ENCODE measurements around the gene PRKCH.

Gene PRKCH

GRCh38 chr14:61341275-61342206 lies 20.2 kb downstream of the PRKCH start:
- TF ChIP-seq CTCF (IDR thresholded peaks at IDR 0.05; ENCODE audit: insufficient read depth, low read depth, low read length, missing control alignments): no peak
- DNase-seq (ENCODE audit: low read depth): peak; percentile 69
- H3K4me3 ChIP-seq (ENCODE audit: low read length): no peak overlapping the region

GRCh38 chr14:61342486-61342885 lies 21.1 kb downstream of the PRKCH start:
- no peak for TF ChIP-seq CTCF (IDR thresholded peaks at IDR 0.05; ENCODE audit: insufficient read depth, low read depth, low read length, missing control alignments)
- DNase-seq (ENCODE audit: low read depth): no peak
- H3K4me3 ChIP-seq (ENCODE audit: low read length): no peak overlapping the region

DNA sequence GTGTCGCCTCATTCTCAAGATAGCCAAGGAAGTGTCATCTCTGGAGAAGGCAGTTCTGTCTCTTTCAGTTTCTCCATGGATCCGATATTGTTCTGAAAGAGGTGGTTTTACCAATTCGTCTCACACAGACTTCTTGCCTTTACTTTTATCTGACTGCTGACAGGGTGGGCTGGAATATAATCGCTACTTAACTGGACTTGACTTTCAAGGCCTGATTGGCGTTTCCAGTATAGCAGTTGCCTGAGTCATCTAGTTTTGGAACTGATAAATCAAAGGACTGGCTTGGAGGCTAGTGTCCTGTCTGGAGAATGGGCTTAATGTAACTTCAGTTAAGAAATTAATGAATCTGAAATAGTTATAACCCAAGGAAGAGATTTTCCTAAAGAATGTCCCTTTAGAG lies 21.6 kb downstream of the PRKCH start:
- DNase-seq (ENCODE audit: low read depth): no peak
- TF ChIP-seq CTCF (IDR thresholded peaks at IDR 0.05; ENCODE audit: insufficient read depth, low read depth, low read length, missing control alignments): no peak
- no peak overlapping the region for H3K4me3 ChIP-seq (ENCODE audit: low read length)

- no peak for TF ChIP-seq CTCF (IDR thresholded peaks at IDR 0.05; ENCODE audit: insufficient read depth, low read depth, low read length, missing control alignments)
- H3K4me3 ChIP-seq (ENCODE audit: low read length): no peak overlapping the region
- DNase-seq (ENCODE audit: low read depth): peak; percentile 42
Measured at GRCh38 chr14:61343471-61343870, 22.1 kb downstream of the PRKCH start.

DNA sequence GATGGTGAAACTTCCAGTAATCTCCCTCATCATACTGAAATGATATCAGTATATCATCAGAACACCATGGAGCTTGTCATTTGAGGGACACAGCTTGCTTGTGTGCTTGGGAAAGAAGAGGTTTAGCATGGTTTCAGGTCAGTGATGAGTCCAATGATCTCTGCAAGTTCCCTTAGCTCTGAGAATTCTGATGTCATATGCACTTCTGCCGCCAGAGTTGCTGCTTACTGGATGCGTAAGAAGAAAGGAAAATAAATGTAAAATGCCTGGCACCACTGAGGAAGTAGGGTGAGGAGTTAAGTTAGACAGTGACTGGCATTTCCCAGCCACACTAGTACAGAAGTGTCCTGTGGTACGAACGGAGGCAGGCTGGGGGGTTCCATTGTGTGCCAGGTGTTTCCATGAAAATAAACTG lies 22.6 kb downstream of the PRKCH start:
- TF ChIP-seq CTCF (IDR thresholded peaks at IDR 0.05; ENCODE audit: insufficient read depth, low read depth, low read length, missing control alignments): no peak
- H3K4me3 ChIP-seq (ENCODE audit: low read length): no peak overlapping the region
- DNase-seq (ENCODE audit: low read depth): no peak

GRCh38 chr14:61344437-61345150 lies 23.2 kb downstream of the PRKCH start:
- no peak for TF ChIP-seq CTCF (IDR thresholded peaks at IDR 0.05; ENCODE audit: insufficient read depth, low read depth, low read length, missing control alignments)
- DNase-seq (ENCODE audit: low read depth): no peak
- no peak overlapping the region for H3K4me3 ChIP-seq (ENCODE audit: low read length)

Data from epithelial cell of esophagus (primary cell).